ENCODE results near the gene CASZ1.

- TF ChIP-seq, protein P1, sequence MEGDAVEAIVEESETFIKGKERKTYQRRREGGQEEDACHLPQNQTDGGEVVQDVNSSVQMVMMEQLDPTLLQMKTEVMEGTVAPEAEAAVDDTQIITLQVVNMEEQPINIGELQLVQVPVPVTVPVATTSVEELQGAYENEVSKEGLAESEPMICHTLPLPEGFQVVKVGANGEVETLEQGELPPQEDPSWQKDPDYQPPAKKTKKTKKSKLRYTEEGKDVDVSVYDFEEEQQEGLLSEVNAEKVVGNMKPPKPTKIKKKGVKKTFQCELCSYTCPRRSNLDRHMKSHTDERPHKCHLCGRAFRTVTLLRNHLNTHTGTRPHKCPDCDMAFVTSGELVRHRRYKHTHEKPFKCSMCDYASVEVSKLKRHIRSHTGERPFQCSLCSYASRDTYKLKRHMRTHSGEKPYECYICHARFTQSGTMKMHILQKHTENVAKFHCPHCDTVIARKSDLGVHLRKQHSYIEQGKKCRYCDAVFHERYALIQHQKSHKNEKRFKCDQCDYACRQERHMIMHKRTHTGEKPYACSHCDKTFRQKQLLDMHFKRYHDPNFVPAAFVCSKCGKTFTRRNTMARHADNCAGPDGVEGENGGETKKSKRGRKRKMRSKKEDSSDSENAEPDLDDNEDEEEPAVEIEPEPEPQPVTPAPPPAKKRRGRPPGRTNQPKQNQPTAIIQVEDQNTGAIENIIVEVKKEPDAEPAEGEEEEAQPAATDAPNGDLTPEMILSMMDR (IDR thresholded peaks at IDR 0.05), result no peak
- TF ChIP-seq POLR2A (IDR thresholded peaks at IDR 0.05), result no peak
Observed at GRCh38 chr1:10622910-10623685, 173.3 kb downstream of the CASZ1 start.

Data from testis (tissue), 2 donors.